HG03175 (cell line): ENCODE measurements around the gene D2HGDH.
A peak's percentile ranks its signal among the peaks of the same experiment; 100 is the strongest.
"Not testable (repeated sequence)": the region's sequence is repeated elsewhere in the genome, so short reads cannot be mapped to it uniquely, and the experiment has no call there.

Experiments used
- ATAC-seq: cut with Tn5 transposase; IDR thresholded peaks from one replicate; pipeline ENCODE4 v1.9.1; 2021; ENCODE audit warnings: mild to moderate bottlenecking, moderate library complexity; ENCODE audit not compliant: unreplicated experiment

Gene D2HGDH

DNA sequence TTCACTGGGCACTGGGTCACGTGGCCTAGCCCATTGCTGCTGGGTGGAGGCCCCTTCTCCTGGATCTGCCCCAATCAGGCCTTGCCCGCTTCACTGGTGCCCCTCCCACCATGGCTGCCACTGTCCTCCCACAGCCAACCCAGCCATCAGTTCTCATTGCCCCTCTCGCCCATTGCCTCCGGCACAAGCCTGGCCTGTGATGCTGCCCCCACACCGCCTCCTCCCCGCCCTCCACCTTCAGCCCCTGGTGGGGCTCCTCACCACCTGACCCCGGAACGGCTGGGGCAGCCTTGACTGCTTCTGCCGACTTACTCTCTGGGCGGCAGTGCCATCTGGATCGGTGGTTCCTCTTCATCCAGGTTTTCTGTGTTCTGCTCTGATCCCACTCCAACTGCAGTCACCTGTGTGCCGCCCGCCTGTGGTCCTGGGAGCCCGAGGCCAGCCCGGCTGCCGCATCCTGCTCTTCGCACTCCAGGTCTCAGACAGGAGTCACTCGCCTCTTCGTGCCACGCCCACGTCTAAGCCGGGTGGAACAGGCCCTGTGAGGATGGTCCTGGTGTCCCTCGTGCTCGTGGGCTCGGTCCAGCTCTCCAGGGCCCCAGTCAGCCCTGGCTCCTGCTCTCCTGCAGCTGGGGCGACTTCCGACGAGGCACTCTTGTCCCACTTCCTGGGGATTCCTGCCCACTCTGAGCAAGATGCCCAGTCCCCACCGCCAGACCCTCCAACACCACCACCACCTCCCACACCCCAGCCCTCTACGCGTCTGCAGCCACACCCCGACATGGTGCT lies 14.2 kb downstream of the D2HGDH start:
- no peak for ATAC-seq

DNA sequence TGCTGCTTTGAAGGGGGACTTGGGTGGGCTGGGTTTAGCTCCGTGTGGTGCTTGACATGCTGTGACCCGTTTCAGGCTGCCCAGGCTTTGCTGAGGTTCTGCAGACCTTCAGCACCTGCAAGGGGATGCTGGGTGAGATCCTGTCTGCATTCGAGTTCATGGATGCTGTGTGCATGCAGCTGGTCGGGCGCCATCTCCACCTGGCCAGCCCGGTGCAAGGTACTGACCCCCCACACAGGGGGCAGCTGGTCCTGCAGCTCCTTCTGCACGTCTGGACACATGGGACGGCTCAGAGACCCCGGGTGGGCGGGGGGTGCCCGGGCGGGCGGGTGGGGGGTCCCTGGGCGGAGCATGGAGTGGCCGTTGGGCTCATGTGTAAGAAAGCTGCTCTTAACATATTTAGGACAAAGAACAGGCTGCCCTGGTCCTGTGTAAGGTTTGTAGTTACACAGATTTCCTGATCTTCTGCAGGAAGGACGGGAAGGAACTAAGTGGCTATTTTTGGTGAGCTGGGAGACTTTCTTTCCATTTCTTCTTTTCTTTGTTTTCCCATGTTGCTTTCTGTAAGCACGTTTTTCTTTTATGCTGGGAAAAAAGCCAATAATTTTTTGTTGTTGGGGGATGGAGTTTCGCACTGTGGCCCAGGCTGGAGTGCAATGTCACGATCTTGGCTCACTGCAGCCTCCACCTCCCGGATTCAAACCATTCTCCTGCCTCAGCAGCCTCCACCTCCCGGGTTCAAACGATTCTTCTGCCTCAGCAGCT lies 15.8 kb downstream of the D2HGDH start:
- ATAC-seq, result no peak

DNA sequence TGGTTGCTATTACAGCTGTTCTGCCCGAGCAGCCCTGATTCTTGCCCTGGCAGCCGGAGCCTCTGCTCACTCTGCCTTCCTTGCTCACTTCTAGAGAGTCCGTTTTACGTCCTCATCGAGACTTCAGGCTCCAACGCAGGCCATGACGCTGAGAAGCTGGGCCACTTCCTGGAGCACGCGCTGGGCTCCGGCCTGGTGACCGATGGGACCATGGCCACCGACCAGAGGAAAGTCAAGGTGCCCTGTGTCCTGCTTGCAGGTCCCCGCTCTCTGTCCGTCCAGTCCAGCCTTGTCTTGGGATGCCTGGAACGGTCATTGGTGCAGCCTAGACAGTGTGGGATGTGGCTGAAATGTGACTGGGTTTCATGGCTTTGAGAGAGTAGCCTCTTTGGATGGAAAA lies 16.7 kb downstream of the D2HGDH start:
- no peak for ATAC-seq

DNA sequence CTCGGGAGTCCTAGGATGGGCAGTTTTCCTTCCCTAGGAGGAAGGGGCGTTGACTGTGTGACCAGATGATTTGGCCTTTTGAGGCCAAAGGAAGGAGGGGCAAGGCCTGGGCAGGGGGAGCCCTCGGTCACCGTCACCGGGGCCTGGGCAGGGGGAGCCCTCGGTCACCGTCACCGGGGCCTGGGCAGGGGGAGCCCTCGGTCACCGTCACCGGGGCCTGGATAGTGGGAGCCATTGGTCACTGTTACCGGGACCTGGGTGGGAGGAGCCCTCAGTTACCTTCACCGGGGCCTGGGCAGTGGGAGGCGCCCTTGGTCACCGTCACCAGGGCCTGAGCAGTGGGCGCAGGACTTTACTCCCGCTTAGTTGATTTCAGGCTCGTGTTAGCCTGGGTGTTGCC lies 17.3 kb downstream of the D2HGDH start:
- no peak for ATAC-seq

DNA sequence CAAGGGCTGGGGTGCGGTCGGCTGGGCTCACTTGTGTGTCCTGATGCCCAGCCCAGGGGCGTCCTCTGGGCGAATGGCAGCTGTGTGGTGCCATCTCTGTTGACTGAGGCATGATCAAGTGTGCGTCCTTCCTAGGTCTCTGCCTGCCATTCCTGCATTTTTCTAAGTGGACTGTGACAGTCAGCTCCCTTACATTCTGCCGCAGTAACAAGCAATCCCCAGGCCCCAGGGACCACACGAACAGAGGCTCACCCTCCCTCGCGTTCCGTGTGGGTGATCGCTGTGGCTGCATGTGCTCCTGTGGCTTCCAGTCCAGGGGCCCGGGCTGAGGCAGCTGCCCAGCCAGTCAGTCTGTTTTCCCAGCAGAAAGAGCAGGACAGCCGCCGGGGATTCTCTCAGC lies 17.8 kb downstream of the D2HGDH start:
- ATAC-seq, result no peak

DNA sequence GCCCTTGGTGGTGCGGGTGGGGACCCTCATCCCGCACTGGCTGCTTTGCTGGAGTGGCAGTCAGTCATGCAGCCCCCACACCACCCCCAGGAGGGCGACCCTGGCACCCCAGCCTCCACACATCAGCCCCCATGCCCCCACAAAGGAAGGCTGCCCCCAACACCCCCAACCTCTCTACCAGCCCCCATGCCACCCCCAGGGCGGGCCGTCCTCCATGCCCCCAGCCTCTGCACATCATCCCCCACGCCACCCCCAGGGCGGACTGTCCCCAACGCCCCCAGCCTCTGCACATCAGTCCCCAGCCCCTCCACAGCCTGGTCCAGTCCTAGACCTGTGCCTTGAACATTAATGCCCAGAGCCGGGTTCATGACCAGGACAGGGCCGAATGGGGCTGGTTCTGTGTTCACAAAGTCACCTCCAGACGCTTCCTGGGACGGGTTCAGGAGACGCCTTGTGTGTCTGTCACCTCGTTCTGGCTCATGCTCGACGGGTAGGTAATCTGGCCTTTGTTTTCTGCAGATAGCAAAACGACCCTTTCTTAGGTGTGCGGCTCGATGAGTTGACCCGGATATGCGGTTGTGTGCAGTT lies 18.4 kb downstream of the D2HGDH start:
- ATAC-seq, result no peak

DNA sequence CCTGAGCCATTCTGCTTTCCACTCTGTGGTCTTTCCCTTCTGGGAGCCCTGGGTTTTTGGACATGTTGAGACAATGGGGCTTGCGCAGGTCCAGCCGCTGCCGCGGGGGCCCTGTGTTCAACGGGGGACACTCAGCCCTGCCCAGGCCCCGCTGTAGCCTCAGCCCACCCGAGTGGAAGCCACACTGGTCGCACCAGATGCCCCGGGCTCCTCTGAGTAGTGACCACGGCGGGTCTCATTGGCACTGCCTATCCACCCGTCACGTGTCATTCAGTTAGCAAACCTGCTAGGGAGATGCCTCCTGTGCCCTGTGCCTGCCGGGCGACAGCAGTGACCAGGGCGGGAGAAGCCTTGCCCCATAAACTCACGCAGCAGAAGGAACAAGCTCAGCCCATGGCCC lies 19.1 kb downstream of the D2HGDH start:
- no peak for ATAC-seq

DNA sequence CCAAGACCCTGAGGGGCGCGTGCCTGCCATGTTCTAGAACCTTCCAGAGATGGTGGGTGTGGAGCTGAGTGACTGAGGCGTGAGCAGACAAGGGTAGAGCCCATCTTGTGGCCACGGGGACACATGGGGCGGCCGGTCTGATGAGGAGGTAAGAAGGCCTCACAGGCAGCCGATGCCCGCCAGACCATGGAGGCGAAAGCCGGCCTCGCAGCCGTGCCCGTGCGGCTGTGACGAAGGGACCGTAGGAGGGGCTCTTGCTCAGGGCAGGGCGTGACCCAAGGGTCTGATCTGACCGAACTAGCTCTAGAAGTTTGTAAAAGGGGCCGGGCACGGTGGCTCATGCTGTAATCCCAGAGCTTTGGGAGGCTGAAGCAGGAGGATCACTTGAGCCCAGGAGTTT lies 19.6 kb downstream of the D2HGDH start:
- ATAC-seq, result no peak

DNA sequence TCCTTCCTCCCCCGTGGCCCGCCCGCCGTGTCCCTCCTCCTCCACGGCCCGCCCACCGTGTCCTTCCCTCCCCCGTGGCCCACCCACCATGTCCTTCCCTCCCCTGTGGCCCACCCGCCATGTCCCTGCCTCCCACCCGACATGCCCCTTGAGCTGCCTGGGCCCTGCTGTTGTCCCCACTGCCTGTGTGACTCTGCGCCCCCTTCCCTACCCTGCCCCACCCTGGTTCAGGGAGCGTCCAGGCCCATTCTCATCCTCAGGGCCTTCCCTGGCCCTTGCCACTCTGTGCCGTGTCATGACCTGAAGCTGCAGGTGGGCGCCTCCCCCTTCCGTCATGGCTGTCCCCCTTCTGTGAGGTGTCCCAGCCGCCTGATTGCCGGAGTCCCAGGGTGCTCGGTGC lies 20.7 kb downstream of the D2HGDH start:
- no peak for ATAC-seq

DNA sequence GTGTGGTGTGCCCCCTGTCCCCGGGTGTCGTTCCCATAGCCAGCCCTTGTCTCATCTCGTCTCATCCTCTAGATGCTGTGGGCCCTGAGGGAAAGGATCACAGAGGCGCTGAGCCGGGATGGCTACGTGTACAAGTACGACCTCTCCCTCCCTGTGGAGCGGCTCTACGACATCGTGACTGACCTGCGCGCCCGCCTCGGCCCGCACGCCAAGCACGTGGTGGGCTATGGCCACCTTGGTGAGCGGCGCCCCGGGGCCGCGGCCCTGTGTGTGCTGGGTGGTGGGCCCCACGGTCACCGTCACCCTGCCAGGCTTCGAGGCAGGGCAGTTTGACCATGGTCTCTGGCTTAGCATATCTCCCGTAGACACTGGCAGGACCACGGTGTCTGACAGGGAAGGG lies 21.3 kb downstream of the D2HGDH start:
- no peak for ATAC-seq

DNA sequence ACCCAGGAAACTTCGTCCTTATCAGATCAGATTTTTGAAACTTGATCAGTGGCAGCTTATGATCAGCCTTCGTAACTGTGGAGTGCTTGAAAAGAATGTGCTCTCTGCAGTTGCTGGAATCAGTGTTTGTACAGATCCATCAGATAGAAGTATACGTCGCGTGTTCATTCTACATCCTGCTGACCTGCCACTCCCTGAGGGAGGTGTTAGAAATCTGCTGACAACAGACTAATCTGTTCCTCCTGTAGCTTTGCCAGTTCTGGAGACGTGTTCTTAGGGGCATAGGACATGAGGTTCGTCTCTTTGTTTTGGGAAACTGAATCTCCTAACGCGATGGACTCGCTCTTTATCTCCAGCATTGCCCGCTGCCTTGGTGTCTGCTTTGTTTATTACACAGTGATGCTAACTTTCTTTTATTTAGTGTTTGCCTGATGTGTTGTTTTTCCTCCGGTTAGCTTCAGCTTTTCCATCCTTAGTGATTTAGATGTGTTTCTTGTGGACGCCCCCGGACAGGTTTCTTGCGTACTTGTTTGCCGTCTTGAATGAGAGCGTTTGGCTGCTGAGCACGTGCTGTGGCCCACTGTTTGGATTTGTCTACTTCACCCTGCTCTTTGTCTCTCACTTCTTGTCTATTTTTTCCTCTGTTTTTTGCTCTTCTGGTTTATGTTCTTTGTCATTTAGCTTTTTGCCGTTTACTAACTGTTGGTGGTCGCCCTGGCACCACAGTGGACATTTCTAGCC lies 24.8 kb downstream of the D2HGDH start:
- no peak for ATAC-seq

DNA sequence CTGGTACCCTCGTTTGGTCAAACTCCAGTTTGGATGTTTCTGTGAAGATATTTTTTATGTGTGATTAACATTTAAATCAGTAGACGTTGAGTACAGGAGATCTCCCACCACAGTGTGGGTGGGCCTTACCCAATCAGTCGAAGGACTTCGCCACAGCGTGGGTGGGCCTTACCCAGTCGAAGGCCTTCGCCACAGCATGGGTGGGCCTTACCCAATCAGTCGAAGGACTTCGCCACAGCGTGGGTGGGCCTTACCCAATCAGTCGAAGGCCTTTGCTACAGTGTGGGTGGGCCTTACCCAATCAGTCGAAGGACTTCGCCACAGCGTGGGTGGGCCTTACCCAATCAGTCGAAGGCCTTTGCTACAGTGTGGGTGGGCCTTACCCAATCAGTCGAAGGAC lies 25.5 kb downstream of the D2HGDH start:
- ATAC-seq, result not testable (repeated sequence)

DNA sequence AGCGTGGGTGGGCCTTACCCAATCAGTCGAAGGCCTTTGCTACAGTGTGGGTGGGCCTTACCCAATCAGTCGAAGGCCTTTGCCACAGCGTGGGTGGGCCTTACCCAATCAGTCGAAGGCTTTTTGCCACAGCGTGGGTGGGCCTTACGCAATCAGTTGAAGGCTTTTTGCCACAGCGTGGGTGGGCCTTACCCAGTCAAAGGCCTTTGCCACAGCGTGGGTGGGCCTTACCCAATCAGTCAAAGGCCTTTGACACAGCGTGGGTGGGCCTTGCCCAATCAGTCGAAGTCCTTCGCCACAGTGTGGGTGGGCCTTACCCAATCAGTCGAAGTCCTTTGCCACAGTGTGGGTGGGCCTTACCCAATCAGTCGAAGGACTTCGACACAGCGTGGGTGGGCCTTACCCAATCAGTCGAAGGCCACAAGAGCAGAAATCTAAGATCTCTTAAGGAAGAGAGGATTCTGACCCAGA lies 25.9 kb downstream of the D2HGDH start:
- no peak for ATAC-seq

DNA sequence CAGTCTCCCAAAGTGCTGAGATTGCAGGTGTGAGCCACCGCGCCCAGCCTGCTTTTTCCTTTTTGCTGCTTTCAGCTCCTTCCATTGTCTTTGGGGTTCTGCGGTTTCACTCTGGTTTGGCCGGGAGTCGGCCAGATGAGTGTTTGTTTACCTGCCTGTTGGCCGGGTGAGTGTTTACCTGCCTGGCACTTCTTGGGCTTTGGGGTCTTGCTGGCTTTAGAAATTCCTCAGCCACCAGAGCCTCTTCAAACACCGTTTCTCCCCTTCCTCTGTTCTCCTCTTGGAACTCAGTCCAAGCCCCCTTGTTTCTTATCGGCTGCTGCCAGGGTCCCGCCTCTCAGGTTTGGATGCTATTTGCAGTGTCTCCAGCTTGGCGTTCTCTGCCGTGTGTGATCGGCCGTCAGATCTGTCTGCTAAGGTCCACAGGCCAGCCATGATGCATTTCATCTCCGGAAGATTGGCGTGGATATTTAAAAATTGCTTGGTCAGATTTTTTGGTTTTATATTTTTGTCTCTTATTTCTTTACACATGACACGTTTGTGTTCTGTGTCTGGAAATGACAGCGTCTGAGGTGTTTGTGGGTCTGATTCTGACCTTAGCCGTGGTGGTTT lies 28.0 kb downstream of the D2HGDH start:
- no peak for ATAC-seq

DNA sequence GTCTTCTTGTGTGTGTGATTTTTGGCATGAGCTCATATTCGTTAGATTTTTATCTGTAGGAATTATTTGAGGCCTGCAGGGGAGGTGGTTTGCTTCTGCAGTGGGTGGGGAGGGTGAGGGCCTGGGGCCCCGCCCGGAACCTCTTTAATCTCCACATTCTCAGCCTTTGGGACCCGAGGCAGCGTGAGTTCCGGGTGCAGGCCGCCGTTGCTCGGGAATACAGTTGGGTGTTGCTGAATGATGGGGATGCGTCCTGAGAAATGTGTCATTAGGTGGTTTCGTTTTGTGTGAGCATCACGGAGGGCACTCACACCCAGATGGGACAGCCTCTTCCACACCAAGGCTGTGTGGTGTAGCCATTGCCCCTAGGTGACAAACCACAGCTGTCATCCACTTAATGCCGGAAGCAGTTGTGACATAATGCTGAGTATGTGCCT lies 28.5 kb downstream of the D2HGDH start:
- peak; percentile 96 for ATAC-seq

DNA sequence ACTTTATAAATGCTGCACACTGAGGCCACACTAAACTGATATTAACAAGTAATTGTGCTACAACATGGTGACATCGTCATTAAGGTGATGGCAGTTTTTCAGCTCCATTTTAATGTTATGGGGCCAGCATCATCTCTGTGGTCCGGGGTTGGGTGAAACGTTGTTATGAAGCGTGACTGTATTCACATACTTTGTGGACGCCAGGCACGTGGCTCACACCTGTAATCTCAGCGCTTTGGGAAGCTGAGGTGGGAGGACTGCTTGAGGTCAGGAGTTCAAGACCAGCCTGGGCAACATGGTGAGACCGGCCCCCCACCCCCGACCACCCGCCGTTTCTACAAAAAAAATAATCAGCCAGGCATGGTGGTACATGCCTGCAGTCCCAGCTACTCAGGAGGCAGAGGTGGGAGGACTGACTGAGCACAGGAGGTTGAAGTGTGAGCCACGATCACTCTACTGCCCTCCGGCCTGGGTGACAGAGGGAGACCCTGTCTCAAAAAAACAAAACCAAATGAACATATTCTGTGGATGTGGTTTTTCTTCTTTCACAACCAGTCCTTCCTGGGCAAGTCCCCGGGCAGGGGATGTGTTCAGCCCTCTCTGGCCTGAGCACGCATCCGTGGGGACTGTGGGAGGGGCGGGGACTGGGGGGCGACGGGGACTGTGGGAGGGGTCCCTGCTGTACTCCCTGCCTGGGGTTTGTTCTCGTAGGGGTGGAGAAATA lies 29.3 kb downstream of the D2HGDH start:
- no peak for ATAC-seq

DNA sequence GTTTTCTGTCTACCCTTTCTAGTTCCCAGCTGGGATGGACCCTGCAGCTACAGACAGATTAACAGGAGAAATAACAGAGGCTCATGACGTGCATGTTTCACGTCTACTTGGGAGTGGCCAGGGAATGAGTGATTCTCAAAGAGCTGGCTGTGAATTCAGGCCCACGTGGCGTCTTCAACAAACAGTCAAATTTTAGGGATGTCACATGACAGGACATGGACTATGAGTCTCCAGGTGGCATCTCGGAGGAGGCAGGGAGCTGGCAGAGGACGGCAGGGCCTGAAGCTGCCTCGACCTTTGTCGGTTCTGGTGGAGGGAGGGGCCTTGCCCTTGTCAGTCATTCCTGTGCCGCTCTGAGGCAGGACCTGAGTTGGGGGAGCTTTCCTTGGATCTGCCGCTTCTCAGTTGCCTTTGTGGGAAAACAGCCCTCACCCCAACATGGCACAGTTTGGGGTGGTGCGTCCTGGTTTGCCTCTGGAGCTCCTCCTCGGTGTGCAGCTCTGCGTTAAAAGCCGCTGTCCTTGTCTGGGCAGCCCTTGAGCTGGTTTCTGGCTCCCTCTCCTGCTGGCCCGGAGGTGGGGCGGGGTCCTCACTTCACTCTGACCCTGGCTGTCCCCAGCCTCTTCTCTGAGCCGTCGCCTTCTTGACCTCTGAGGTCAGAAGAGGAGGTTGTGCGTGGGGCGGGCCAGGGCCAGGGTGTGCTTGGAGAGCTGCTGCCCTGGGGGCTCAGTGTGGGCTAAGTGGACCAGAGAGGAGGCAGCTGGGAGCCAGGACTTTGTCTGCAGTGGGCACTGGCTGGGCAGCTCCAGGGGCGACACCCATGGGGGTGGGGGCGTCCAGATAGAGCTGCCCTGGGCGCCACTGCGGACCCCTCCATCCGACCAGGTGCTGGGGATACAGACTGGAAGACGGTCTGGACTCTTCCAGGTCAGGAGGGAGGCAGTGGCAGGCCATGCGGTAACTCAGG lies 30.1 kb downstream of the D2HGDH start:
- no peak for ATAC-seq

DNA sequence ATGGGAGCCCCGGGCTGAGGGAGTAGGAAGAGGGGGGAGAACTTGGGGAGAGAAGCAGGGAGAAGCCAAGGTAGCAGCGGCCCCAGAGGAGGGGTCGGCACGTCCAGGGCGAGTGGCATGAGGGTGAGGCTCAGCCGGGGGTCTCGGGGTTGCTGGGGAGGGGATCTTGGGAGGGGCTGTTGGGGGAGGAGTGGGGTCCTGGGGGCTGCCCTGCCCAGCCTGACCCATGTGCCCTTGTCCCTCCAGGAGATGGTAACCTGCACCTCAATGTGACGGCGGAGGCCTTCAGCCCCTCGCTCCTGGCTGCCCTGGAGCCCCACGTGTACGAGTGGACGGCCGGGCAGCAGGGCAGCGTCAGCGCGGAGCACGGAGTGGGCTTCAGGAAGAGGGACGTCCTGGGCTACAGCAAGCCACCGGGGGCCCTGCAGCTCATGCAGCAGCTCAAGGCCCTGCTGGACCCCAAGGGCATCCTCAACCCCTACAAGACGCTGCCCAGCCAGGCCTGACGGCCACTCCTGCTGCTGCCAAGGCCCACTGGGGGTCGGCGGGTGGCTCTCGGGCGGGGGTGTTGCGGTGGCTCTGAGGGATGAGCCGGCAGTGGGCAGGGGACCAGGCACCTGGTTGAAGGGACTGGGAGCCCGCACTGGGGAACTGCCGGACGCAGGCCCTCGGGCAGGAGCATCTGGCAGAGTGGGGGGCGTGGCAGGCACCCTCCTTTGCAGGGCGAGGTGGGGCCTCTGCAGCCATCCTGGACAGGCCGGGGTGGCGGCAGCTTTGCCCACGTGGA lies 33.2 kb downstream of the D2HGDH start:
- ATAC-seq, result no peak
